ENCODE measurements around the gene PRSS16.
"Not testable (repeated sequence)": the region's sequence is repeated elsewhere in the genome, so short reads cannot be mapped to it uniquely, and the experiment has no call there.

Gene PRSS16

DNA sequence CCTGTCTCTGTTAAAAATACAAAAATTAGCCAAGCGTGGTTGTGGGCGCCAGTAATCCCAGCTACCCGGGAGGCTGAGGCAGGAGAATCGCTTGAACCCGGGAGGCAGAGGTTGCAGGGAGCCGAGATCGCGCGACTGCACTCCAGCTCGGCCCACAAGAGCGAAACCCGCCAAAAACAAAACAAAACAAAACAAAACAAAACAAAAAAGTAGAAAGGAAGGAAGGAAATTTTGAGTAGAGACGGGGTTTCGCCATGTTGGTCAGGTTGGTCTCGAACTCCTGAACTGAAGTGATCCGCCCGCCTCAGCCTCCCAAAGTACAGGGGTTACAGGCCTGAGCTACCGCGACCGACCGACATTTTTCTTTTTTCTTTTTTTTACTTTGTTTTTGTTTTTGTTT, 30.6 kb upstream of the PRSS16 start:
- Histone ChIP-seq H3K4me1 (ENCODE audit: control insufficient read depth in 2 of 2, insufficient read depth in 2 of 2, low read length in 2 of 2) (no peaks in the 10 kb centered on the region), H3K36me3 (ENCODE audit: control insufficient read depth in 2 of 2, insufficient read depth in 2 of 2, low read length in 2 of 2) (no peaks in the 10 kb centered on the region), H3K27ac (ENCODE audit: low read depth in 2 of 2, low read length in 2 of 2) (no peak overlapping the region), H3K4me3 (ENCODE audit: low read length in 2 of 2) (no peak overlapping the region), H3K27me3 (ENCODE audit: control insufficient read depth in 2 of 2, insufficient read depth in 2 of 2, low read length in 2 of 2) (no peaks in the 10 kb centered on the region), H3K9ac (ENCODE audit: low read depth in 1 of 2, low read length in 2 of 2) (no peak overlapping the region), H3K9me3 (ENCODE audit: control insufficient read depth in 2 of 2, low read length in 2 of 2) (no peaks in the 10 kb centered on the region)

- H3K4me3 ChIP-seq (ENCODE audit: low read length in 2 of 2); H3K36me3 ChIP-seq (ENCODE audit: control insufficient read depth in 2 of 2, insufficient read depth in 2 of 2, low read length in 2 of 2); H3K27ac ChIP-seq (ENCODE audit: low read depth in 2 of 2, low read length in 2 of 2); H3K9ac ChIP-seq (ENCODE audit: low read depth in 1 of 2, low read length in 2 of 2); H3K9me3 ChIP-seq (ENCODE audit: control insufficient read depth in 2 of 2, low read length in 2 of 2); H3K4me1 ChIP-seq (ENCODE audit: control insufficient read depth in 2 of 2, insufficient read depth in 2 of 2, low read length in 2 of 2); H3K27me3 ChIP-seq (ENCODE audit: control insufficient read depth in 2 of 2, insufficient read depth in 2 of 2, low read length in 2 of 2): not testable (repeated sequence)
These were observed 24.5 kb upstream of the PRSS16 start for GRCh38 chr6:27222971-27223370.

DNA sequence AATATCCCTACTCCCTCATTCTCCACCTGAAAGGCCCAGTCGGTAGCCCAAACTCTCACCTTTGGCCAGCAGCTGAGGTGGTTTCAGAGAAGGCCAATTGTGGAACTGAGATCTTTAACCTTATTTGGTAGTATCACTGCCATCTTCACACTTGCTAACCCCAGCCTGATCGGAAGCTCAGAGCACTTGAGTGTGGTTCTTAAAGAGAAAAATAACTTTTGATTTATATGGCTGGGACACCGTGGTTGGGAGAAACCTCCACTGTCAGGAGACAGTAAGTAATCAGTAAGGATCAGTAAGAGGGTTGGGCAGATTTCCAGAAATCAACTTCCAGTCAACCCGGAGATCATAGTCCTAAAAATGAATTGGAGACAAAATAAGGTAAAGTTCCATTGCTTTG, 22.8 kb upstream of the PRSS16 start:
- H3K27me3 ChIP-seq (ENCODE audit: control insufficient read depth in 2 of 2, insufficient read depth in 2 of 2, low read length in 2 of 2), result no peaks in the 10 kb centered on the region
- no peak overlapping the region for H3K9ac ChIP-seq (ENCODE audit: low read depth in 1 of 2, low read length in 2 of 2)
- no peaks in the 10 kb centered on the region for H3K36me3 ChIP-seq (ENCODE audit: control insufficient read depth in 2 of 2, insufficient read depth in 2 of 2, low read length in 2 of 2)
- no peak overlapping the region for H3K4me3 ChIP-seq (ENCODE audit: low read length in 2 of 2)
- no peaks in the 10 kb centered on the region for H3K4me1 ChIP-seq (ENCODE audit: control insufficient read depth in 2 of 2, insufficient read depth in 2 of 2, low read length in 2 of 2)
- H3K9me3 ChIP-seq (ENCODE audit: control insufficient read depth in 2 of 2, low read length in 2 of 2), result no peaks in the 10 kb centered on the region
- no peak overlapping the region for H3K27ac ChIP-seq (ENCODE audit: low read depth in 2 of 2, low read length in 2 of 2)

GRCh38 chr6:27228963-27229477, 18.5 kb upstream of the PRSS16 start:
- no peaks in the 10 kb centered on the region for H3K4me1 ChIP-seq (ENCODE audit: control insufficient read depth in 2 of 2, insufficient read depth in 2 of 2, low read length in 2 of 2)

GRCh38 chr6:27230758-27231111, 16.8 kb upstream of the PRSS16 start:
- Histone ChIP-seq H3K4me3 (ENCODE audit: low read length in 2 of 2) (no peak overlapping the region), H3K4me1 (ENCODE audit: control insufficient read depth in 2 of 2, insufficient read depth in 2 of 2, low read length in 2 of 2) (no peaks in the 10 kb centered on the region), H3K27ac (ENCODE audit: low read depth in 2 of 2, low read length in 2 of 2) (no peak overlapping the region), H3K36me3 (ENCODE audit: control insufficient read depth in 2 of 2, insufficient read depth in 2 of 2, low read length in 2 of 2) (no peaks in the 10 kb centered on the region), H3K9ac (ENCODE audit: low read depth in 1 of 2, low read length in 2 of 2) (no peak overlapping the region), H3K27me3 (ENCODE audit: control insufficient read depth in 2 of 2, insufficient read depth in 2 of 2, low read length in 2 of 2) (peaks cover 5 to 22% of the 10 kb centered on the region in 2 donors), H3K9me3 (ENCODE audit: control insufficient read depth in 2 of 2, low read length in 2 of 2) (no peaks in the 10 kb centered on the region)

More at GRCh38 chr6:27228963-27229477, 18.5 kb upstream of the PRSS16 start:
- Histone ChIP-seq H3K27ac (ENCODE audit: low read depth in 2 of 2, low read length in 2 of 2) (no peak overlapping the region), H3K27me3 (ENCODE audit: control insufficient read depth in 2 of 2, insufficient read depth in 2 of 2, low read length in 2 of 2) (peaks cover 2 to 14% of the 10 kb centered on the region in 2 donors), H3K9ac (ENCODE audit: low read depth in 1 of 2, low read length in 2 of 2) (no peak overlapping the region), H3K36me3 (ENCODE audit: control insufficient read depth in 2 of 2, insufficient read depth in 2 of 2, low read length in 2 of 2) (no peaks in the 10 kb centered on the region), H3K9me3 (ENCODE audit: control insufficient read depth in 2 of 2, low read length in 2 of 2) (no peaks in the 10 kb centered on the region), H3K4me3 (ENCODE audit: low read length in 2 of 2) (no peak overlapping the region)

GRCh38 chr6:27234576-27234975, 12.9 kb upstream of the PRSS16 start:
- H3K36me3 ChIP-seq (ENCODE audit: control insufficient read depth in 2 of 2, insufficient read depth in 2 of 2, low read length in 2 of 2), result no peaks in the 10 kb centered on the region
- no peaks in the 10 kb centered on the region for H3K4me1 ChIP-seq (ENCODE audit: control insufficient read depth in 2 of 2, insufficient read depth in 2 of 2, low read length in 2 of 2)
- no peak overlapping the region for H3K27ac ChIP-seq (ENCODE audit: low read depth in 2 of 2, low read length in 2 of 2)
- peaks cover 31 to 51% of the 10 kb centered on the region in 2 donors for H3K27me3 ChIP-seq (ENCODE audit: control insufficient read depth in 2 of 2, insufficient read depth in 2 of 2, low read length in 2 of 2)
- no peak overlapping the region for H3K4me3 ChIP-seq (ENCODE audit: low read length in 2 of 2)
- no peak overlapping the region for H3K9ac ChIP-seq (ENCODE audit: low read depth in 1 of 2, low read length in 2 of 2)
- no peaks in the 10 kb centered on the region for H3K9me3 ChIP-seq (ENCODE audit: control insufficient read depth in 2 of 2, low read length in 2 of 2)

DNA sequence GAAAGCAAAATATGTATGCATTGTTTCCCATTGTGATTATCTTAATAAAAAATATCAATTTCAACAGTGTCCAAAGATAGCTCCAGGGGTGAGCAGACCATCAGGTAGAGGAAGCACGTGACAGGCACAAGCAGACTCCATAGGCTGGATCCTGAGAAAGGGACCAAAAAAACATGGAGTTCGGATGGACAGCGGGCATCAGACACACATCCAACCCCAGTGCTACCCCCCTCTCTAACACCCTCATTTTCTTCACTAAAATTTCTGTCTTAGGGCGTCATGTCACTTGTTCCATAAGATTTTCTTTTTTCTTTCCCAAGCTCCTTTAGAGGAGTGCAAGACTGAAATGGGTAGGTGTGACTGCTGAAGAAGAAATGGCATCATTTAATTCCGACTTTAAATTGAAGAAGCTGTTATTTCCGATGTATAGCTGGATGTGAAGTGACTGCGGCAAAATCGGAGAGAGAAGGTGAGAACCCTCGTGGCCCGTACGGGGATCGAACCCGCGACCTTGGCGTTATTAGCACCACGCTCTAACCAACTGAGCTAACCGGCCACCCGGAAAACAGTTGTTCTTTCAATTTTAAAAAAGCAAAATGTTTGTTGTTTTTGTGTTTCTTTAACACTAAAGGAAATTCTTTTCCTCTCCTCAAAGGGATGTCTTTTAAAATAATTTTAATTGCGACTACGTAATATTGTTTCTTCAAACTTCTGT, 10.3 kb upstream of the PRSS16 start:
- Histone ChIP-seq H3K27ac (ENCODE audit: low read depth in 2 of 2, low read length in 2 of 2) (no peak overlapping the region), H3K9me3 (ENCODE audit: control insufficient read depth in 2 of 2, low read length in 2 of 2) (no peaks in the 10 kb centered on the region), H3K27me3 (ENCODE audit: control insufficient read depth in 2 of 2, insufficient read depth in 2 of 2, low read length in 2 of 2) (peaks cover 29 to 50% of the 10 kb centered on the region in 2 donors), H3K4me3 (ENCODE audit: low read length in 2 of 2) (no peak overlapping the region), H3K9ac (ENCODE audit: low read depth in 1 of 2, low read length in 2 of 2) (no peak overlapping the region), H3K4me1 (ENCODE audit: control insufficient read depth in 2 of 2, insufficient read depth in 2 of 2, low read length in 2 of 2) (no peaks in the 10 kb centered on the region), H3K36me3 (ENCODE audit: control insufficient read depth in 2 of 2, insufficient read depth in 2 of 2, low read length in 2 of 2) (no peaks in the 10 kb centered on the region)

- Histone ChIP-seq H3K27ac (ENCODE audit: low read depth in 2 of 2, low read length in 2 of 2) (no peak overlapping the region), H3K27me3 (ENCODE audit: control insufficient read depth in 2 of 2, insufficient read depth in 2 of 2, low read length in 2 of 2) (peaks cover 33 to 49% of the 10 kb centered on the region in 2 donors), H3K9me3 (ENCODE audit: control insufficient read depth in 2 of 2, low read length in 2 of 2) (no peaks in the 10 kb centered on the region), H3K36me3 (ENCODE audit: control insufficient read depth in 2 of 2, insufficient read depth in 2 of 2, low read length in 2 of 2) (no peaks in the 10 kb centered on the region), H3K9ac (ENCODE audit: low read depth in 1 of 2, low read length in 2 of 2) (no peak overlapping the region), H3K4me3 (ENCODE audit: low read length in 2 of 2) (no peak overlapping the region), H3K4me1 (ENCODE audit: control insufficient read depth in 2 of 2, insufficient read depth in 2 of 2, low read length in 2 of 2) (no peaks in the 10 kb centered on the region)
These were observed 9.2 kb upstream of the PRSS16 start for GRCh38 chr6:27238010-27238983.

- H3K27ac ChIP-seq (ENCODE audit: low read depth in 2 of 2, low read length in 2 of 2), result no peak overlapping the region
- H3K27me3 ChIP-seq (ENCODE audit: control insufficient read depth in 2 of 2, insufficient read depth in 2 of 2, low read length in 2 of 2), result peaks cover 33 to 47% of the 10 kb centered on the region in 2 donors
- no peaks in the 10 kb centered on the region for H3K36me3 ChIP-seq (ENCODE audit: control insufficient read depth in 2 of 2, insufficient read depth in 2 of 2, low read length in 2 of 2)
- no peak overlapping the region for H3K4me3 ChIP-seq (ENCODE audit: low read length in 2 of 2)
- no peak overlapping the region for H3K9ac ChIP-seq (ENCODE audit: low read depth in 1 of 2, low read length in 2 of 2)
- H3K9me3 ChIP-seq (ENCODE audit: control insufficient read depth in 2 of 2, low read length in 2 of 2), result no peaks in the 10 kb centered on the region
- H3K4me1 ChIP-seq (ENCODE audit: control insufficient read depth in 2 of 2, insufficient read depth in 2 of 2, low read length in 2 of 2), result no peaks in the 10 kb centered on the region
These were observed 8.2 kb upstream of the PRSS16 start for GRCh38 chr6:27239258-27239657.

GRCh38 chr6:27241443-27241842, 6.1 kb upstream of the PRSS16 start:
- Histone ChIP-seq H3K4me1 (ENCODE audit: control insufficient read depth in 2 of 2, insufficient read depth in 2 of 2, low read length in 2 of 2) (no peaks in the 10 kb centered on the region), H3K9me3 (ENCODE audit: control insufficient read depth in 2 of 2, low read length in 2 of 2) (no peaks in the 10 kb centered on the region), H3K4me3 (ENCODE audit: low read length in 2 of 2) (no peak overlapping the region), H3K9ac (ENCODE audit: low read depth in 1 of 2, low read length in 2 of 2) (no peak overlapping the region), H3K27me3 (ENCODE audit: control insufficient read depth in 2 of 2, insufficient read depth in 2 of 2, low read length in 2 of 2) (peaks cover 27 to 38% of the 10 kb centered on the region in 2 donors), H3K36me3 (ENCODE audit: control insufficient read depth in 2 of 2, insufficient read depth in 2 of 2, low read length in 2 of 2) (no peaks in the 10 kb centered on the region), H3K27ac (ENCODE audit: low read depth in 2 of 2, low read length in 2 of 2) (no peak overlapping the region)

Data from mucosa of rectum (tissue), 2 donors.